Vagina (tissue), 2 donors: ENCODE measurements around the gene FYCO1.

Experiments used
- POLR2A ChIP-seq, 2 donors: fragments of 450-650 bp; IDR thresholded peaks; one replicate each; pipeline ENCODE4 v1.6.1; 2017; ENCODE audit warnings: antibody characterized with exemption in 2 of 2, mild to moderate bottlenecking in 2 of 2, moderate library complexity in 2 of 2
- POLR2AphosphoS5 ChIP-seq, 2 donors: sonication (generic); formaldehyde crosslinking; IDR thresholded peaks; one replicate each; pipeline ENCODE4 v1.9.0; 2017; ENCODE audit warnings: antibody characterized with exemption in 2 of 2, mild to moderate bottlenecking in 2 of 2, low read depth in 1 of 2; ENCODE audit not compliant: insufficient read depth in 1 of 2

DNA sequence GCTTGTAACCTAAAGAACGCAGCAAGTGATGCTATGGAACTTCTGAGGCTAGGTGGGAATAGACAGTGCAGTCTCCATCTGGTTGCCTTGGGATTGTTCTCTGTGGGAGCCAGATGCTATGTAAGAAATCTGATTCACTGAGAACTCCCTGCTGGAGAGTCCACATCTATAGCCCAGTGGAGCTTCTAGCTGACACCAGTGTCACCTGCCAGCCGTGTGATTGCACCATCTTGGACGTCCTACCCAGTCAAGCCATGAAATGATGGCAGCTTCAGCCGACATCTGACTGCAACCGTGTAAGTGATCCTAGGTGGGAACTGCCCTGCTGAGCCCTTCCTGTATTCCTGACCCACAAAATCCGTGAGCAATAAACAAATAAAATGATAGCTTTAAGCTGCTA, 12.4 kb upstream of the FYCO1 start:
- TF ChIP-seq POLR2A (IDR thresholded peaks at IDR 0.05) (no peak), POLR2AphosphoS5 (IDR thresholded peaks at IDR 0.05; ENCODE audit: insufficient read depth in 1 of 2, low read depth in 1 of 2) (no peak)
